GM21423 (cell line): ENCODE results near the gene BROX.
"Not testable (repeated sequence)": the region's sequence is repeated elsewhere in the genome, so short reads cannot be mapped to it uniquely, and the experiment has no call there.

Experiments
- ATAC-seq: cut with Tn5 transposase; IDR thresholded peaks from one replicate; pipeline ENCODE4 v1.9.1; 2021; ENCODE audit warnings: mild to moderate bottlenecking, moderate library complexity; ENCODE audit not compliant: unreplicated experiment

BROX gene

DNA sequence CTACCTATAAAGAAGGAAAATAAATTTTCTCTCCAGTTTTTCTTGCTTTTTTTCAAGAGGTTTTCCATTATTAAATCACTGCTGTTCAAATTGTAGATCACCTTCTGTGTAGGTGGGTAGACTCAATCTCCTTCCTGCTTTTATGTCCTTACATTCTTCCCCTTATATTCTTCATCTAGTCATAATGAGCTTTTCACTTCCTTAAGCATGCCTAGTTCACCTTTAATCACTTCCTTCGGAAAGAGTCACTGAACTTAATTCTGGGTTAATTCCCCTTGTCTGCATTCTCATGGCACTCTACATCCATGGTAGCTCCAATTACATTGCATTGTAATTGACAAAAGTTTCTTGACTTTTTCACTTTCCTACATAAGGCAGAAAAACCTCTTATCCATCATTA, 18.5 kb downstream of the BROX start:
- no peak for ATAC-seq

DNA sequence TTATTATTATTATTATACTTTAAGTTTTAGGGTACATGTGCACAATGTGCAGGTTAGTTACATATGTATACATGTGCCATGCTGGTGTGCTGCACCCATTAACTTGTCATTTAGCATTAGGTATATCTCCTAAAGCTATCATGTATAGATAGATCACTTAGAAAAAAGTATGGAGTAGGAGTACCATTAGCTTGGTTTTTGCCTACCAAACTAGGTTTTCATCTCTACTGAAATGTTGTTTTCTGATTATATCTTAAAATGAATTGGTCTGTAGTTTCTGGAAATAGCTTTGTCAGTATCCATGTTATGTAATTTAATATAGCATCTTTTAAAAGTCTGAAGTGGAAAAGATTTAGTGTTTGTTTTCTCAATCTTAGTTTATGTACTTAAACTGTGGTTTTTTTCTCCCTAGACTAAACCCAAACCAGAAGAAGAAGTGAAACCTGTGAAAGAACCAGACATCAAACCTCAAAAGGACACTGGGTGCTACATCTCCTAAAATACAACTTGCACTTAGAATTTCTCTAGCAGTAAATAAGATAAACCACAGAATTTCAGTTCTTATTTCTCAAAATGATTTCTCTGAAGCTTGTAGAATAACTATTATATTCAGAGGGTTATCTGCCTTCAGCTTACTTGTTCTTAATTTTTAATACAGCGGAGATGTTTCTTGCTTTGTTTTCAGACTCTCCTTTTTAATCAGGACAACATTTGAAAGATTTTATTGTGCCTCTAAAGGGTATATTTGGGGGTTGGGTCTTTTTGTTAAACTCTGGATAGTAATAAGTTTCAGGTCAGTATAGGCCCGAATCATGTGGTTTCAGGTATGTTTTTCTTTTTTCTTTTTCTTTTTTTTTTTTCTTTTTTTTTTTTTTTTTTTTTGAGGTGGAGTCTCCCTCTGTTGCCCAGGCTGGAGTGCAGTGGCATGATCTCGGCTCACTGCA, 20.1 kb downstream of the BROX start:
- peak; percentile 98 for ATAC-seq

DNA sequence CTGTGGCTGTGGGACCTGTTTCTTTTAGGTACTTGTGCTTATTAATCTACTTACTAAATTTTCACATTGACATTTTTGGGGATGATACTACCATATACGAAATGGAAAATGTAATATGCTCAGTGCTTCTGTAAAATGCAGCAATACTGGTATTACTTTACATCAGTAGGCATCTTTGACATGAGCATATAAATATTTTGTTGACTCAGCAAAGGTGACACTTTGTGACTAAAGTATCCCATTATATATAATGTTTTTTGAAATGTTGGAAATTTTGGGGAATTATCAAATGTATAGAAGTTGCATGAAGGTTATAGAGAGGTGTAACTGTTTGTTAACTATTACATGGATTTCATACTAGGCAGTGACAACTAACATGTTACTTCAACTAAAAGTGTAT, 22.4 kb downstream of the BROX start:
- no peak for ATAC-seq

DNA sequence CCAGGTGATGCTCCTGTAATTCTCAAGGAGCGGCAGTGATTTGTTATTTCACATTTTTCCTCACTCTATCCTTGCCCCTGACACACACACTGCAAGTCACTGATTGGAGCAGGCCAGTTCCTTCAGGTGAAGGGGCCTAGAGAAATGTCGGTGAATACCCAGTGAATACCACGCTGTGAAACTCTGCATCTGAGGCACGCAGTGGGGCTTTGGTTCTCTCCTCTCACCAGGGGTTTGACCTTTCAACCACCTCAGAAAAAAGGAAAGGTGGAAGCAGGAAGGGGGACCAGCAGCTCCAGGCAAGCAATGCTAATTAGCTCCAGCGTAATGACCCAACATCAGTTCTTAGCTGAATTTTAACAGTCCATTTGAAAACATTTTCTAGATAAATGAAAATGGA, 24.1 kb downstream of the BROX start:
- ATAC-seq, result no peak

DNA sequence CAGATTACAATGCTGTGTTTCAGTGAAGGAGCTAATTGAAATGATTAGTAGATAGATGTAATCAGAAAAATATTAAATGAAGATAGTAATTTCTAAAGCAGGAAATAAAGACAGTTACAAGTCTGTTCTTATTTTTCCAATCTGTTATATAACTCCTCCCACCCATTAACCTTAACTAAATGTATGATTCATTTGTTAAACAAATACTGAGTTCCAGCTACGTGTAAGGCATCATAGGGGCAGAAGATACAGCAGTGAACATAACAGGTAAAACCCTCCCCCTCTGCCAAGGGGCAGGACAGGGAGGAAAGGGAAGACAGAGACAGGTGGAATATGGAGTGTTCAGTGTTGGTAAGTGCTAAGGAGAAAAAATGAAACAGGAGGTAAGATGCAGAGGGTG, 24.6 kb downstream of the BROX start, which contains the start of gene FAM177B:
TSS of gene FAM177B (plus strand) at position 231 of the 400 bp plus-strand sequence. CDS start 9,344 bp downstream, outside the sequence.
- ATAC-seq, result no peak

DNA sequence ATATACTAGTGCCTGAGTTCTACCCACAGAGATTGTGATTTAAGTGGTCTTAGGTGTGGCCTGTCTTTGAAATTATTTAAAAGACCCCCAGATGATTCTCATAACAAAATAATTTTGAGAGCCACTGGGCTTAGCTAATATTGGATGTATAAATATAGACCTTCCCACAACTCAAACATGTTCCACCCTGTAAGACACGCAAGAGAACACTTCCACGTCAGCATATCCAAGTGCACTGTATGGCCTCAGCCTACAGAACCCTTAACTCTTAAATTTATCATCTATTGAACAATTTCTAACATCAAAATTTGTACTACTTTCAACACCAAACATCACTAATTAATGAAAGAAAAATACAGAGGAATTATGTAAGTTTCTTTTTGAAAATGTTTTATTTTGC, 27.1 kb downstream of the BROX start:
- no peak for ATAC-seq

DNA sequence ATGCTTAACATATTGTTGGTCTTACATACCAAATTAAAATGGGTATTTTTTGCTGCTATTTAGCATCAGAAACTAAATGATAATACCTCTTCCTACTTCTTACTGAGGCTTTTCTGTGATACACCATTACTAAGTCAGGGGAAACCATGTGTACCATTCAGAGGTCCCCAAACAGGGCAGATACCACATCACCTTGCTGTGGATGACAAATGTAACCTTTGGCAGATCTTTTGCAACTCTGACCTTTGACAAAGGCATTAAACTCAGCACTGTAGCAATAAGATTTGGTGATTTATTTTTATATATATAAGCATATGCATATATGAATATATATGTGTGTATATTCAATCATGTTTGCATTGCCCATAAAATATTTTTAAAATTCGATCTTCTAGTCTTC, 27.6 kb downstream of the BROX start:
- no peak for ATAC-seq

DNA sequence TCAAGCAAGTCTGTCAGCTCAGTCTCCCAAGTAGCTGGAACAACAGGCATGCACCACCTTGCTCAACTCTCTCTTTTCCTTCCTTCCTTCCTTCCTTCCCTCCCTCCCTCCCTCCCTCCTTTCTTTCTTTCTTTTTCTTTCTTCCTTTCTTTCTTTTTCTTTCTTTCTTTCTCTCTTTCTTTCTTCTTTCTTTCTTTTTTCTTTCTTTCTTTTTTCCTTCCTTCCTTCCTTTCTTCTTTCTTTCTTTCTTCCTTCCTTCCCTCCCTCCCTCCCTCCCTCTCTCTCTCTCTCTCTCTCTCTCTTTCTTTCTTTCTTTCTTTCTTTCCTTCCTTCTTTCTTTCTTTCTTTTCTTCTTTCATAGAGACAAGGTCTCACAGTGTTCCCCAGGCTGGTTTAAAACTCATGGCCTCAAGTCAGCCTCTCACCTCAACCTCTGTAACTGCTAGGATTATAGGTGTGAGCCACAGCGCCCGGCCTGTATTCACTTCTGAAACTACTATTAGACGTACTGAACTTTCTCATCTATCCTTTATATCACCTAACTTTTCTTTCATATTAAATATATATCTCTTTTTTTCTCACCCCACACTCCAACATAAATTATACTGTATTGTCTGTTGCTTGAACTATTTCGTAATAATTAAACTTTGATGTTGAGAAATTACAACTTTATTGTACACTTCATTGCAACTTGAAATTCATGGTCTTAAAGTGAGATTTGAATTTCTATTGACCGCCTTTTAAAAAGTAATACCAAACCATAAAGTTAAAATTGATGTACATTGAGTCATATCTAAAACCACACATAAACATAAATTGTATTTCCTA, 29.5 kb downstream of the BROX start:
- ATAC-seq, result not testable (repeated sequence)

DNA sequence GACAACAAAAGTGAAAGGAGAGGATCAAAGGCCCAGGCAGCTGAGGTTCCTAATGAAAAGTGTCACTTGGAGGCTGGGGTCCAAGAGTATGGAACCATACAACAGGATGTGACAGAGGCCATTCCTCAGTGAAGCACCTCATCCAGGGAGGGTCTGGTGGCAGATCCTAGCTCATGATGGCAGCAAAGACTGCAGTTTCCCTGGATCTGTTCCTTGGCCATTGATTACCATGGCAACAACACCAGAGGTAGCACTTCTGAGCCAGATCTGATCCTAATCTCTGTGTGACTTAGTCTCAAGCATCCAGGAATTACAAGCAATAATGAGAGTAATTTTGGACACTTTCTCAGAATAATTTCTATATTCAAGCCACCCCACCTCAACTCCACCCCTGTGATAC, 37.6 kb downstream of the BROX start:
- no peak for ATAC-seq

DNA sequence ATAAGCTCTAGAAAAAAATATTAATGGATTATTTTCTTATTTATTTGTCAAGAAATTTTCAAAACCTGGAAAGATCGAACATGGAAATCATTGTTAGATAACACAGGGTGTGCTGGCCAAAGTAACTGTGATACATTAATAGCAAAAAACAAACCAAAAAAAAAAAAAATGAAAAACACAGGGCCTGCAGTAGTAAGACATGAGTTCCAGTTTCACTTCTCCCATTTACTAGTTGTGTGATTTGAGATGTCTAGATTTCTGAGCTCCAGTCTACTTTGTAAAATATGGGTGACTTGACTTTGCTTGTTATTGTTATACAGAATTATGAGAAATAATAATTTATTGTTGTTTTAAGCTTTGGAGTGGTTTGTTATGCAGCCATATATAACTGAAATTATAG, 38.3 kb downstream of the BROX start:
- ATAC-seq, result peak; percentile 82

DNA sequence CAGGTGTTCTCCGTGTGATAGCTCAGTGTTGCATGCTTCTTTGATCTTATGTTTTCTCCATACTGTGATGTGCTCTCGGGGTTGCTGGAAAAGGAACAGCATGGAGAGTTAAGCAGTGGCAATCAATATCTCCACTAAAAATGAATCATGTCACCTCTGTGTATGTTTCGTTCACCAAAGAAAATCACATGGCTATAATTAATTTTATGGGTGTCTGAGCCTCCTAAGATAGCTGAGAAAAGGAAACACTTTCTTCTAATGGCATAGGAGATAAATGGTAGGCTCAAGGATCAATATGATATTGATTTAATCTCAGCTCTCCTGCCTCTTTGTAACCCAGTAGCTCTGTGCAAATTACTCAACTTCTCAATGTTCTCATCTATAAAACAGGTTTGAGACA, 38.9 kb downstream of the BROX start:
- no peak for ATAC-seq

DNA sequence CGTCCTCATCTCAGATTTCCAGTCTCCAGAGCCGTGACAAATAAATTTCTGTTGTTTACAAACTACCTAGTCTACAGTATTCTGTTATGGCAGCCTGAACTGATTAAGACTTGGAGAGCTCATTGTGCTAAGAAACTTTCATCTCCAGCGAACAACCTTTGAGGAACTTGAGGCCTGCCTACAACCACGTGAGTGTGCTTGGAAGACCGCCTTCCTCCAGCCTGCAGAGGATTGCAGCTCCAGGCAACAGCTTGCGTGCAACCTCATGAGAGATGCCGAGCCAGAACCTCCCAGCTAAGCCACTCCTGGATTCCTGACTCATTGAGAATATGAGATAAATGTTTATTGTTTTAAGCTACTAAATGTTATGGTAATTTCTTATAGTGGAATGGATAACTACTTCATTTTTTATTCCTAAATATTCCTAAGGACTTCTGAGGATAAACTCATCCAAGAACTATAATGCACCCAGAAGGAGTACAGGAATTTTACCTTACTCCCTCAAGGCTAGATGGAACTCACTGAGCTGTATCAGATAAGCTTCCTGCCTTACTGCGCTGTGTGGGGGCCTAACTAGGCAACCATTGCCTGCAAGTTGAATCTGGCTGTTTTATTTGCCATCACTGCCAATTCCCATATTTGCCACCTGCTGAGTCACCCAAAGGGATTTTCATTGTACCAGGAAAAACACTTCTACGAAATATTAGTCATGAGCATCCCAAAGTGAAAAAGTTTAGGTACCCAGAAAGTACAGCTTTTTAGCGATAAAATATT, 42.2 kb downstream of the BROX start:
- ATAC-seq, result no peak

DNA sequence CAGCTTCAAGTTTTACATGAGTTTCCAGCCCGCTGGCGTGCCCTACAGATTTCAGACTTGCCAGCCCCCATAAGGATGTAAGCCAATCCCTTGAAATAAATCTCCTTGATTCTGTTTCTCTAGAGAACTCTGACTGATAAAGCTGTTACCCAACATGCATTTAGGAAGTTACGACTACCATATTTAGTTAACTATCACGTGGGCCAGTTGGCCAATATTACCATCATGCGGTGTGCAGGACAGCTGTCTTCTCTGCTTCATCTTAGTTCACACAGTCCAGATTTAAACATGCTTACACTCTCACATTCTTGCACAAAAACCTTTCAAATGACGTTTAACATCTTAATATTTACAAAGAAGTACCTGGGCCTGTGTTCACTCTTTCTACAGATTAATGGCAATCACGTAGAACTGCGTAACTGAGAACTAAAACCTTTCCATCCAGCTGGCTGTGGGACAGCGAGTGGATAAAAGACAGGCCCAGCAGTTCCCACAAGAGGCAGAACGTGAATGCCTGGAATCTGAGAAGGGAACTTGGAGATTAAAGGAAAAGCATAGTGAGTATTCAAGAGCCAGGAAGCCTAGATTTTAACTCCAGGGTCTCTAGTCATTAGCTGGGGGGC, 45.4 kb downstream of the BROX start:
- no peak for ATAC-seq

DNA sequence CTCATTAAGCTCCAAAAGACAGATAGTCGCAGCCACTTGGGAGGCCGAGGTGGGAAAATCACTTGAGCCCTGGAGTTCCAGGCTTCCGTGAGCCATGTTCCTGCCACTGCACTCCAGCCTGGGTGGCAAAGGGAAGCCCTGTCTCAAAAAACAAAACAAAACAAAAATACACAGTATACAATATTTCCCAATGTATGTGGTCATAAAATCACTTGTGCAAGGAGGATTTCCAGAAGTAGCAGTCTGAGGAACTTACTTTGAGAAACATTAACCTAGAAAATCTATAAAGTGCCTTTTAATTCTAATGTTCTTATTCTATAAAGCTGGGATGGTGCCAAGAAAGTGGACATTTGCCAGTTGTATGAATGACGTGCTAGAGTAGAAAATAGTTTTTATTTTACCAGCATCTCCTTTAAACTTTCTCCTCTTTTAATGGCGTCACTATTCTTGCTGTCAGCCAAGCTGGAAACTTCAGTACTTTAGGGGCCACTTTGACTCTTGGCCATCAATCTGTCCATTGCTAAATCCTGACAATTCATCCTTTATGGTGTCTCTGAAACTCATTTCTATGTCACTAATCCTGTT, 47.2 kb downstream of the BROX start:
- no peak for ATAC-seq

DNA sequence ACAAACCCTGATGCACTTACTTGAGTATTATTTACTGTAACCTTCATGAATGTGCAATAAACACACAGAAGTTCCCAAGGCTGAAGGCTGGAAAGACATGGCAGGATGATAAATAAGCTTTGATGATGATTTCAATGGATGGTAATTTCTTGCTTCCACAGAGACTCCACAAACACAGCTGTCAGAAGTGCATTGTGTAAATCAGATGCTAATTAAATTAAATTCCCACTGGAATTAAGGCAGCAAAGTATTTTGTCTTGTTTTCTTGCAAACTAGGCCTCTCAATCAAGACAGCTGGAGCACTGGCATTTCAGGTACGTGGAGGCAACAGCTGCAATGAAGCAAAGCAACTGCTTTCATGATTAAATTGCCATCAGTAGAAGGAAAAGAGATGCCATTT, 48.7 kb downstream of the BROX start:
- ATAC-seq, result no peak

DNA sequence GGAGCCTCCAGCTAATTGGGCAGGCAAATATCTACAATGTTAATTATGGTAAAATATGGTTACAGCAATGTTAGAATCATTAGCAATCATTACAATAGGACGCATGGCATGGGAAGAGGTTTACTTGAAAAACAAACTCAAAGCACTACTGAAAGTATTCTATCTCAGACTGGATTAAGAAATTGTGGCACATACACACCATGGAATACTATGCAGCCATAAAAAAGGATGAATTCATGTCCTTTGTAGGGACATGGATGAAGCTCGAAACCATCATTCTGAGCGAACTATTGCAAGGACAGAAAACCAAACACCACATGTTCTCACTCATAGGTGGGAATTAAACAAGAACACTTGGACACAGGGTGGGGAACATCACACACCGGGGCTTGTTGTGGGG, 49.8 kb downstream of the BROX start:
- not testable (repeated sequence) for ATAC-seq

DNA sequence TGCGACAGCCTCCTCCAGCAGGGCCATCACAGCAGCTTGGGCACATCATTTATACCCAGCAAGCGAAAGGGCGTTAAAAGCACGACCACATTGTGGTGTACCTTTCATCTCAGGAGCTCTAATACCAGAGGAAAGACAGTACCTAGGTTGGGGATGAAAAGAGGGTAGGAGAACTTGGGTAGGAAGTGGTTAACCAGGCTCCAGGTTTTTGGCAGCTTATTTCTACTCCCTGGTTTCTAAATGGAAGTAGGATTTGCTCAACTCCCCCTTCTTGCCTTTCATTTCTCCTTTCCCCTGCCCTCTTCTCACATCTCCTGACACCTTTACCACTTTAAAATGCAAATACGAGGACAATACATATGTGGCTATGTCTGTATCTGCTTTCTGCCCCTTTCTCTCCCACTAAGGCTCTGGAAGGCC, 54.8 kb downstream of the BROX start:
- ATAC-seq, result no peak

DNA sequence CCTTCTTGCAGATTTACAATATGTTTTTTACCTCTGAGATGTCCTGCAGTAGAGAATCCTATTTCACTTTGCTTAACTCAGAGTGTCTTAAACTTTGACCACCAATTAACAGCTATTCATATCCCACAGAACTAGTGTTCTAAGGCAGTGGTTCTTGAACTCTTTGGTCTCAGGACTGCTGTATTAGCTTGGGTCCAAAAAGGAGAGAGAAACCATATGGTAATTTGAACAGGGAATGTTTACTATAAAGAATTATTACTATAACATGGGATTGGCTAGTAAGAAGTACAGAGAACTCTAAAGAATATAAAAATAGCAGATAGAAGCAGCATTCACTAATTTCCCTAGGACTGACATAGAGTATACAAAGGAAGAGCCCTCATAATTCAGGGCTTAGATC, 56.2 kb downstream of the BROX start:
- no peak for ATAC-seq

DNA sequence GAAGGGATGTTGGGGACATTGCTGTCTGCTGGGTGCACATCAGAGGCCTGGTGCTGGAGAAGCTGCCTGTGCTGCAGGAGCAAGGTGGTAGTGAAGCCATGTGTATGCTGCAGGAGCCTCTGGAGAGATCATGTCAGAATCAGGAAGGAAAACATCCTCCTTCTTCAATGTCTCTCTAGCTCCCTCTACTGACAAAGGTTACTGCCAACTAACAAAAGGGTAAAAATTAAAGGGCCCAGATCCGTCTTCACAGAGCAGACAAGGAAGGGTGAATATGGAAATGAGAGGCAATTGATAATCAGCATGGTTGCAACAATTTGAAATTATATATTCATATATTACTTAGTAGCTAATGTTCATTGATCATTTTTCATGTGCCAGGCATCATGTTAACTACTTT, 56.8 kb downstream of the BROX start:
- ATAC-seq, result no peak

DNA sequence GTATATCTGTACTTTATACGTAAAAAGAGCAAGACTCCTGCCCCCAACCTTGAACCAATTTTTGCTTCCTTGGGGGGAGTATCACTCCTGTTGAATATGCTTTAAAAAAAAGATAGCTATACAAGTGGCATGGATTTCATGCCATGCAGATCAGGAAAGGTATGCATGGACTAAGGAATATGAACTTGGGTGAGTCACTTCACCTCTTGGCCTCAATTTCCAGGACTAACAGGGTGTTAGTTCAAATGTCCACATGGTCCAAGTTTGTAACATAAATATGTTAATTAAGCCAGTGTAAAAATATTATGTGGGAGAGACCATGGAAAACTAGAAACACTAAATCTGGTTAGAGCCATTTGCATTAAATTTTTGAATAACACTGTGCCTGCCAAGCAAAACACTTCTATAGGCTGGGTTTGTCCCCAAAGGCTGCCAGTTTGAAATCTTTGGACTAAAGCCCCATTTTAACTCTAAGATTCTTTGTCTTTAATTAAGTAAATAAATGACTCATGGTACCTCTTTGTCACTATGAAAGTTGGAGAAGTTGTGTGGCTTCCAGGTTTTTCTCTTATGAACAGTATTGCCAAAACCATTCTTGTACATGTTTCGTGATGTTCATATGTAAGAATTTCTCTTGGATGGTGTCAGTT, 57.7 kb downstream of the BROX start:
- no peak for ATAC-seq
